GM23248 (cell line): Measurements from ENCODE around the gene XPNPEP1.

Source experiments
- EZH2 ChIP-seq: fragments of 200-600 bp; sonication (generic); IDR thresholded peaks from 2 replicates; pipeline ENCODE4 v1.6.1; 2018; ENCODE audit warnings: antibody characterized with exemption, mild to moderate bottlenecking; ENCODE audit not compliant: insufficient read depth, poor library complexity, severe bottlenecking
- EZH2phosphoT487 ChIP-seq: fragments of 200-600 bp; sonication (generic); IDR thresholded peaks from 2 replicates; pipeline ENCODE4 v1.6.1; 2018; ENCODE audit warnings: antibody characterized with exemption, moderate library complexity, mild to moderate bottlenecking, low read depth; ENCODE audit not compliant: insufficient read depth

DNA sequence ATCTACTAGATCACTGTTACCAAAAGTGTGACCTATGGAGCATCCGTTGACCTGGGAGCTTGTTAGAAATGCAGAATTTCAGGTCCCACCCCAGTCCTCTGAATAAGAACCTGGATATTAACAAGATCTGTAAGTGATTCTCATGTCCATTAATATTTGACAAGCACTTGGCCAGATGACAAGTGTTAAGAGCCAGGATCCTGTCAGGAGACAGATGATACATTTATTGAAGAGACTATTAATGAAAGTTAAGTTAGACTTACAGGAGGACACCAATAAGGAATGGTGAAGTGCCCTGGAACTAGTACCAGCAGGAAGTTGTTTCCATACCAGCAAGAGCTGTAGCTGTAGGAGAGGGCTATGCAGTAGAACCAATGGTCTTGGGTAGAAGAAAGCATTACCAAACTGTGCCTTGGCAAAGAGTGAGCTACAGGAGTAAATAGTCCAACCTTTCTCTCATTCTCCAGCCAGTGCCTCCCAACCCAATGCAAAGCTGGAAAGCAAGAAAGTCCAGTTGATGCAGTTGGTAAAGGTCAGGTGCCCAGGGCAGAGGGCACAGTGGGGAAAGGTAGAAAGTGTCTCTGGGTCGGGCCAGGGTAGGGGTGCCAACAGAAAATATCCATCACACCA, 49.2 kb upstream of the XPNPEP1 start:
- TF ChIP-seq EZH2 (no peak), EZH2phosphoT487 (no peak)
